Spleen (tissue), 11 donors: ENCODE results near the gene NPPA. TPM values are rescaled to one million over a fixed set of nuclear protein-coding genes. Genes with fewer than 3 reads are reported as not detected.

Experiments
- DNase-seq: peaks from one replicate; pipeline ENCODE4 v3.0.0-alpha.2; 2020
- H3K27ac ChIP-seq, 8 donors: fragments of 200-600 bp; sonication (generic) in 7 of 8; 1 replicate in 4 of 8; 2 replicates in 4 of 8; pipeline versions ENCODE4 v1.5.0 to v1.8.0; 2016 to 2021; ENCODE audit warnings: inconsistent platforms in 4 of 8, mild to moderate bottlenecking in 4 of 8, moderate library complexity in 1 of 8
- H3K27me3 ChIP-seq, 7 donors: fragments of 200-600 bp; sonication (generic) in 6 of 7; replicated peaks in 1 of 7; 1 replicate in 4 of 7; 2 replicates in 3 of 7; pipeline versions ENCODE4 v1.5.0 to v1.8.0; 2016 to 2021; ENCODE audit warnings: inconsistent platforms in 3 of 7, mild to moderate bottlenecking in 1 of 7
- H3K36me3 ChIP-seq, 6 donors: fragments of 200-600 bp; sonication (generic) in 5 of 6; 1 replicate in 4 of 6; 2 replicates in 2 of 6; pipeline versions ENCODE4 v1.5.0 to v1.8.0; 2016 to 2021; ENCODE audit warnings: inconsistent platforms in 2 of 6
- H3K4me1 ChIP-seq, 6 donors: fragments of 200-600 bp; sonication (generic) in 5 of 6; 1 replicate in 3 of 6; 2 replicates in 3 of 6; pipeline versions ENCODE4 v1.5.0 to v1.8.0; 2016 to 2021; ENCODE audit warnings: inconsistent platforms in 3 of 6
- H3K4me3 ChIP-seq, 8 donors: fragments of 200-600 bp; sonication (generic) in 7 of 8; 1 replicate in 4 of 8; 2 replicates in 4 of 8; pipeline versions ENCODE4 v1.5.0 to v1.8.0; 2016 to 2021; ENCODE audit warnings: inconsistent platforms in 4 of 8, mild to moderate bottlenecking in 4 of 8, moderate library complexity in 2 of 8
- H3K9me3 ChIP-seq, 8 donors: fragments of 200-600 bp; sonication (generic) in 7 of 8; 1 replicate in 4 of 8; 2 replicates in 4 of 8; pipeline versions ENCODE4 v1.5.0 to v1.8.0; 2016 to 2021; ENCODE audit warnings: inconsistent platforms in 4 of 8
- CTCF ChIP-seq, 11 experiments: fragments of 200-600 bp in 7 of 11; fragments of 450-650 bp in 4 of 11; sonication (generic) in 4 of 11; IDR thresholded peaks in 8 of 11; conservative IDR thresholded peaks in 3 of 11; 1 replicate in 7 of 11; 2 replicates in 4 of 11; pipeline versions ENCODE4 v1.4.0 to v1.8.0; 2016 to 2021; ENCODE audit warnings: antibody characterized with exemption in 11 of 11, inconsistent platforms in 4 of 11, mild to moderate bottlenecking in 1 of 11
- POLR2A ChIP-seq, 3 donors: fragments of 450-650 bp; IDR thresholded peaks; one replicate each; pipeline ENCODE4 v1.5.1; 2017; ENCODE audit warnings: antibody characterized with exemption in 3 of 3, mild to moderate bottlenecking in 1 of 3
- POLR2AphosphoS5 ChIP-seq, 3 donors: sonication (generic); formaldehyde crosslinking; IDR thresholded peaks; one replicate each; pipeline ENCODE4 v1.5.1; 2017; ENCODE audit warnings: antibody characterized with exemption in 3 of 3
- WGBS, 5 donors: extraction: QIAGEN DNeasy Blood & Tissue Kit in 3 of 5; methylation state at CpG; one replicate each; pipeline versions ENCODE4 v1.1.5 to v1.1.7; 2013 to 2018; 5-methylcytosine and 5-hydroxymethylcytosine counted together
- intact Hi-C: fragments of 100-400 bp; cut with DNase I; formaldehyde crosslinking; loops from one replicate; pipeline ENCODE4 v1.15.0; 2023; ENCODE audit warnings: low total_unique reads
- polyA plus RNA-seq, 3 donors: library from polyadenylated mRNA; stranded (reverse); fragments of 200-250 nt; gene quantifications; one replicate each; pipeline ENCODE4 v1.2.1, GENCODE V29; 2013
- total RNA-seq, 7 donors: library from RNA; depleted of rRNA in 3 of 7; stranded (reverse); fragments of >200 nt in 3 of 7; fragmentation: NEBNext Ultra II Directional in 4 of 7; extraction: Animal tissue kit (Norgen Biotek cat#: 25700) in 4 of 7; gene quantifications; one replicate each; pipeline versions ENCODE4 v1.1.0 to v1.2.1, GENCODE V29; 2016 to 2021
- donor health status: healthy with polysubstance abuse.
- donor health status: DM: no; HTN: no; CAD: no; lungs with moderate emphysema.
- donor health status: DM: no; HTN: no; CAD: no.
- donor health status: Bipolar disorder and iron deficiency.
- donor health status: healthy.
- donor health status: DM: no; HTN: no; CAD: no.
- donor health status: DM: yes; HTN: yes; CAD: no.

The NPPA gene
- total and polyA plus RNA-seq, 10 donors = 0.22 to 2.9 (median 1.4) TPM; not detected in 6

GRCh38 chr1:11877074-11877473 is 29.5 kb upstream of the NPPA start:
- Histone ChIP-seq H3K27ac (no peak overlapping the region), H3K27me3 (peaks cover 0 to 60% (median 0%) of the 10 kb centered on the region in 7 donors), H3K4me1 (peaks cover 0 to under 1% (median 0%) of the 10 kb centered on the region in 6 donors), H3K36me3 (no peaks in the 10 kb centered on the region), H3K9me3 (no peaks in the 10 kb centered on the region), H3K4me3 (no peak overlapping the region)
- intact Hi-C loops = no loop called here
- DNase-seq = no peak
- WGBS, 5 donors = 59 to 79% (median 75%) methylated on average over 6 of the region's 6 CpGs
- no peak for TF ChIP-seq POLR2A (IDR thresholded peaks at IDR 0.05)

GRCh38 chr1:11875094-11875493 is 27.5 kb upstream of the NPPA start:
- Histone ChIP-seq H3K9me3 (no peaks in the 10 kb centered on the region), H3K4me1 (no peaks in the 10 kb centered on the region), H3K27ac (peak overlapping the region in 4 of 8 donors; percentile 38 to 64 (median 50)), H3K27me3 (peaks cover 0 to 70% (median 0%) of the 10 kb centered on the region in 7 donors), H3K36me3 (no peaks in the 10 kb centered on the region), H3K4me3 (no peak overlapping the region)
- DNase-seq = no peak
- 83 to 97% (median 88%) methylated on average over 8 to 10 of the region's 10 CpGs for WGBS, 5 donors
- no peak for TF ChIP-seq CTCF (IDR thresholded peaks at IDR 0.05 in 8 of 11, conservative IDR thresholded peaks at IDR 0.05 in 3 of 11)
- no peak for TF ChIP-seq POLR2A (IDR thresholded peaks at IDR 0.05)
- no peak for TF ChIP-seq POLR2AphosphoS5 (IDR thresholded peaks at IDR 0.05)
- intact Hi-C loops = no loop called here

GRCh38 chr1:11874624-11875023 is 27.0 kb upstream of the NPPA start:
- no peak for DNase-seq
- Histone ChIP-seq H3K36me3 (no peaks in the 10 kb centered on the region), H3K4me1 (no peaks in the 10 kb centered on the region), H3K9me3 (no peaks in the 10 kb centered on the region), H3K4me3 (no peak overlapping the region), H3K27me3 (peaks cover 0 to 71% (median 0%) of the 10 kb centered on the region in 7 donors), H3K27ac (peak overlapping the region in 4 of 8 donors; percentile 38 to 64 (median 50))
- WGBS, 5 donors = 71 to 84% (median 75%) methylated on average over 6 of the region's 6 CpGs
- TF ChIP-seq CTCF (IDR thresholded peaks at IDR 0.05 in 8 of 11, conservative IDR thresholded peaks at IDR 0.05 in 3 of 11) (no peak), POLR2A (IDR thresholded peaks at IDR 0.05) (no peak), POLR2AphosphoS5 (IDR thresholded peaks at IDR 0.05) (no peak)
- intact Hi-C loops = no loop called here

GRCh38 chr1:11874258-11874562 is 26.6 kb upstream of the NPPA start:
- TF ChIP-seq POLR2A (IDR thresholded peaks at IDR 0.05) = no peak
- peak; percentile 52 to 72 (median 70) for TF ChIP-seq POLR2AphosphoS5 (IDR thresholded peaks at IDR 0.05)

GRCh38 chr1:11873395-11874257 is 26.0 kb upstream of the NPPA start:
- no peak overlapping the region for H3K4me3 ChIP-seq
- TF ChIP-seq CTCF (IDR thresholded peaks at IDR 0.05 in 8 of 11, conservative IDR thresholded peaks at IDR 0.05 in 3 of 11) (no peak), POLR2AphosphoS5 (IDR thresholded peaks at IDR 0.05) (no peak), POLR2A (IDR thresholded peaks at IDR 0.05) (no peak)
- H3K9me3 ChIP-seq = no peaks in the 10 kb centered on the region
- H3K4me1 ChIP-seq = no peaks in the 10 kb centered on the region
- DNase-seq = no peak
- H3K36me3 ChIP-seq = no peaks in the 10 kb centered on the region
- WGBS, 5 donors = 75 to 79% (median 75%) methylated on average over 10 to 14 of the region's 14 CpGs
- peak overlapping the region in 3 of 8 donors; percentile 15 to 53 (median 43) for H3K27ac ChIP-seq
- peaks cover 0 to 64% (median 0%) of the 10 kb centered on the region in 7 donors for H3K27me3 ChIP-seq
- intact Hi-C loops = no loop called here

More at GRCh38 chr1:11874258-11874562, 26.6 kb upstream of the NPPA start:
- DNase-seq = no peak
- no peaks in the 10 kb centered on the region for H3K36me3 ChIP-seq
- H3K9me3 ChIP-seq = no peaks in the 10 kb centered on the region
- no peaks in the 10 kb centered on the region for H3K4me1 ChIP-seq
- H3K27me3 ChIP-seq = peaks cover 0 to 70% (median 0%) of the 10 kb centered on the region in 7 donors
- intact Hi-C loops = no loop called here
- peak overlapping the region in 4 of 8 donors; percentile 38 to 64 (median 50) for H3K27ac ChIP-seq
- H3K4me3 ChIP-seq = no peak overlapping the region
- 53 to 68% (median 61%) methylated on average over 10 of the region's 10 CpGs for WGBS, 5 donors
